Activated naive CD8-positive, alpha-beta T cell treated with anti-CD3 and anti-CD28 coated beads for 36 hours (primary cell): ENCODE data around the gene HSPA1L. TPM values are rescaled to one million over a fixed set of nuclear protein-coding genes. Genes with fewer than 3 reads are reported as not detected.

Source experiments
- DNase-seq: peaks from one replicate; pipeline ENCODE4 v3.0.0; 2021
- H3K27ac Mint-ChIP-seq: one replicate; pipeline ENCODE4 v1.8.0; 2022; ENCODE audit warnings: mild to moderate bottlenecking, moderate library complexity, mixed read lengths
- H3K27me3 Mint-ChIP-seq: one replicate; pipeline ENCODE4 v1.8.0; 2022; ENCODE audit warnings: mild to moderate bottlenecking, mixed read lengths
- H3K36me3 Mint-ChIP-seq: one replicate; pipeline ENCODE4 v1.8.0; 2021; ENCODE audit warnings: mild to moderate bottlenecking, mixed read lengths
- H3K4me1 Mint-ChIP-seq: one replicate; pipeline ENCODE4 v1.8.0; 2021; ENCODE audit warnings: mixed read lengths
- H3K4me3 Mint-ChIP-seq: one replicate; pipeline ENCODE4 v1.8.0; 2022; ENCODE audit warnings: mild to moderate bottlenecking, moderate library complexity, mixed read lengths
- H3K9me3 Mint-ChIP-seq: one replicate; pipeline ENCODE4 v1.8.0; 2022; ENCODE audit warnings: mixed read lengths
- total RNA-seq, 2 experiments: library from RNA; stranded (reverse); gene quantifications; one replicate each; pipeline ENCODE4 v1.2.3, GENCODE V29; 2021

The HSPA1L gene
- total RNA-seq, 2 experiments from 2014 or later: 1.2 to 1.5 TPM

- peaks cover 38% of the 10 kb centered on the region for H3K36me3 Mint-ChIP-seq
- peak overlapping the region; percentile 16 for H3K27ac Mint-ChIP-seq
- no peaks in the 10 kb centered on the region for H3K27me3 Mint-ChIP-seq
- H3K4me3 Mint-ChIP-seq: no peak overlapping the region
- H3K4me1 Mint-ChIP-seq: peaks cover 2% of the 10 kb centered on the region
- H3K9me3 Mint-ChIP-seq: no peaks in the 10 kb centered on the region
- no peak for DNase-seq
These were observed 30.8 kb downstream of the HSPA1L start for GRCh38 chr6:31784098-31784925.

- DNase-seq: no peak
- Mint-ChIP-seq H3K9me3 (no peaks in the 10 kb centered on the region), H3K27ac (no peak overlapping the region), H3K36me3 (peaks cover 45% of the 10 kb centered on the region), H3K4me1 (peaks cover 8% of the 10 kb centered on the region), H3K27me3 (no peaks in the 10 kb centered on the region), H3K4me3 (no peak overlapping the region)
These were observed 32.8 kb downstream of the HSPA1L start for GRCh38 chr6:31782126-31782855.

GRCh38 chr6:31781244-31782125 lies 33.6 kb downstream of the HSPA1L start:
- Mint-ChIP-seq H3K9me3 (no peaks in the 10 kb centered on the region), H3K36me3 (peaks cover 43% of the 10 kb centered on the region), H3K4me1 (peaks cover 16% of the 10 kb centered on the region), H3K27ac (no peak overlapping the region), H3K27me3 (peaks cover under 1% of the 10 kb centered on the region), H3K4me3 (no peak overlapping the region)
- DNase-seq: no peak

- H3K4me3 Mint-ChIP-seq: no peak overlapping the region
- H3K36me3 Mint-ChIP-seq: peaks cover 39% of the 10 kb centered on the region
- peaks cover 3% of the 10 kb centered on the region for H3K27me3 Mint-ChIP-seq
- DNase-seq: no peak
- H3K4me1 Mint-ChIP-seq: peaks cover 20% of the 10 kb centered on the region
- H3K27ac Mint-ChIP-seq: no peak overlapping the region
- no peaks in the 10 kb centered on the region for H3K9me3 Mint-ChIP-seq
These were observed 34.4 kb downstream of the HSPA1L start for GRCh38 chr6:31780507-31781243.

- Mint-ChIP-seq H3K36me3 (peaks cover 39% of the 10 kb centered on the region), H3K4me1 (peaks cover 25% of the 10 kb centered on the region), H3K9me3 (no peaks in the 10 kb centered on the region), H3K4me3 (no peak overlapping the region), H3K27me3 (peaks cover 6% of the 10 kb centered on the region), H3K27ac (no peak overlapping the region)
- no peak for DNase-seq
These were observed 35.2 kb downstream of the HSPA1L start for GRCh38 chr6:31779908-31780307.

- H3K4me3 Mint-ChIP-seq: no peak overlapping the region
- H3K27ac Mint-ChIP-seq: no peak overlapping the region
- no peak for DNase-seq
- peaks cover 6% of the 10 kb centered on the region for H3K27me3 Mint-ChIP-seq
- H3K4me1 Mint-ChIP-seq: peaks cover 25% of the 10 kb centered on the region
- no peaks in the 10 kb centered on the region for H3K9me3 Mint-ChIP-seq
- H3K36me3 Mint-ChIP-seq: peaks cover 33% of the 10 kb centered on the region
These were observed 35.8 kb downstream of the HSPA1L start for GRCh38 chr6:31778999-31779885.

GRCh38 chr6:31778193-31778592 lies 36.9 kb downstream of the HSPA1L start:
- no peak for DNase-seq
- H3K4me3 Mint-ChIP-seq: no peak overlapping the region
- H3K9me3 Mint-ChIP-seq: no peaks in the 10 kb centered on the region
- peaks cover 29% of the 10 kb centered on the region for H3K36me3 Mint-ChIP-seq
- H3K27ac Mint-ChIP-seq: no peak overlapping the region
- peaks cover 6% of the 10 kb centered on the region for H3K27me3 Mint-ChIP-seq
- H3K4me1 Mint-ChIP-seq: peaks cover 23% of the 10 kb centered on the region

- Mint-ChIP-seq H3K4me3 (no peak overlapping the region), H3K27me3 (peaks cover 6% of the 10 kb centered on the region), H3K4me1 (peaks cover 26% of the 10 kb centered on the region), H3K9me3 (no peaks in the 10 kb centered on the region), H3K27ac (no peak overlapping the region), H3K36me3 (peaks cover 29% of the 10 kb centered on the region)
- DNase-seq: no peak
These were observed 37.4 kb downstream of the HSPA1L start for GRCh38 chr6:31777667-31778050.

- Mint-ChIP-seq H3K4me3 (peak within 1 kb of the TSS; percentile 40), H3K27me3 (peaks cover 6% of the 10 kb centered on the region), H3K4me1 (peaks cover 29% of the 10 kb centered on the region), H3K27ac (peak within 1 kb of the TSS; percentile 51), H3K36me3 (peaks cover 25% of the 10 kb centered on the region), H3K9me3 (no peaks in the 10 kb centered on the region)
- peak; percentile 88 for DNase-seq
These were observed 38.0 kb downstream of the HSPA1L start, which contains the start of gene VWA7 for GRCh38 chr6:31776989-31777666. Gene VWA7 (minus strand): TSS chr6:31777328. CDS start chr6:31776779, 549 bp downstream.

GRCh38 chr6:31776485-31776988 lies 38.5 kb downstream of the HSPA1L start:
- Mint-ChIP-seq H3K27me3 (peaks cover 6% of the 10 kb centered on the region), H3K9me3 (peaks cover under 1% of the 10 kb centered on the region), H3K4me1 (peaks cover 31% of the 10 kb centered on the region), H3K27ac (peak overlapping the region; percentile 51), H3K36me3 (peaks cover 25% of the 10 kb centered on the region), H3K4me3 (peak overlapping the region; percentile 40)
- DNase-seq: no peak

- H3K36me3 Mint-ChIP-seq: peaks cover 25% of the 10 kb centered on the region
- H3K27ac Mint-ChIP-seq: peak overlapping the region; percentile 51
- peaks cover 6% of the 10 kb centered on the region for H3K27me3 Mint-ChIP-seq
- H3K4me1 Mint-ChIP-seq: peaks cover 37% of the 10 kb centered on the region
- peaks cover 2% of the 10 kb centered on the region for H3K9me3 Mint-ChIP-seq
- no peak for DNase-seq
- no peak overlapping the region for H3K4me3 Mint-ChIP-seq
These were observed 39.2 kb downstream of the HSPA1L start for GRCh38 chr6:31775633-31776484.

GRCh38 chr6:31775184-31775583 lies 39.9 kb downstream of the HSPA1L start:
- Mint-ChIP-seq H3K36me3 (peaks cover 25% of the 10 kb centered on the region), H3K27ac (no peak overlapping the region), H3K4me1 (peaks cover 37% of the 10 kb centered on the region), H3K9me3 (peaks cover 2% of the 10 kb centered on the region), H3K4me3 (no peak overlapping the region), H3K27me3 (peaks cover 6% of the 10 kb centered on the region)
- DNase-seq: no peak
